Bronchial epithelial cell (primary cell): ENCODE measurements around the gene INPP5F. TPM values are rescaled to one million over a fixed set of nuclear protein-coding genes. Genes with fewer than 3 reads are reported as not detected.
"Not testable (repeated sequence)": the region's sequence is repeated elsewhere in the genome, so short reads cannot be mapped to it uniquely, and the experiment has no call there.

Experiments
- DNase-seq: peaks from one replicate; pipeline ENCODE4 v3.0.0-alpha.2; 2010; ENCODE audit warnings: low read depth
- FAIRE-seq: peaks from 2 replicates; lab custom pipeline; 2011; peaks lifted over from hg19 to GRCh38; lab: Jason Lieb, UNC
- H3K27me3 ChIP-seq: 2 replicates; pipeline ENCODE4 v1.5.1; 2011; ENCODE audit warnings: low read length; ENCODE audit not compliant: control insufficient read depth, insufficient read depth
- H3K36me3 ChIP-seq: 2 replicates; pipeline ENCODE4 v1.5.1; 2011; ENCODE audit warnings: low read length; ENCODE audit not compliant: control insufficient read depth, insufficient read depth
- H3K4me3 ChIP-seq: 2 replicates; pipeline ENCODE4 v1.5.1; 2011; ENCODE audit warnings: mild to moderate bottlenecking, low read depth, low read length, control low read depth
- total RNA-seq: library from RNA; depleted of rRNA; stranded (reverse); fragments of >200 nt; gene quantifications from 2 replicates; pipeline ENCODE4 v1.2.1, GENCODE V29; 2014
- TF ChIP-seq, protein P1 (sequence below): IDR thresholded peaks from 2 replicates; pipeline ENCODE4 v1.5.1; 2011; ENCODE audit warnings: mild to moderate bottlenecking, moderate library complexity, low read length, control low read depth, inconsistent platforms; ENCODE audit not compliant: insufficient read depth, severe bottlenecking

INPP5F gene
- total RNA-seq, 1 donor from 2014 or later, result 11.6 TPM

DNA sequence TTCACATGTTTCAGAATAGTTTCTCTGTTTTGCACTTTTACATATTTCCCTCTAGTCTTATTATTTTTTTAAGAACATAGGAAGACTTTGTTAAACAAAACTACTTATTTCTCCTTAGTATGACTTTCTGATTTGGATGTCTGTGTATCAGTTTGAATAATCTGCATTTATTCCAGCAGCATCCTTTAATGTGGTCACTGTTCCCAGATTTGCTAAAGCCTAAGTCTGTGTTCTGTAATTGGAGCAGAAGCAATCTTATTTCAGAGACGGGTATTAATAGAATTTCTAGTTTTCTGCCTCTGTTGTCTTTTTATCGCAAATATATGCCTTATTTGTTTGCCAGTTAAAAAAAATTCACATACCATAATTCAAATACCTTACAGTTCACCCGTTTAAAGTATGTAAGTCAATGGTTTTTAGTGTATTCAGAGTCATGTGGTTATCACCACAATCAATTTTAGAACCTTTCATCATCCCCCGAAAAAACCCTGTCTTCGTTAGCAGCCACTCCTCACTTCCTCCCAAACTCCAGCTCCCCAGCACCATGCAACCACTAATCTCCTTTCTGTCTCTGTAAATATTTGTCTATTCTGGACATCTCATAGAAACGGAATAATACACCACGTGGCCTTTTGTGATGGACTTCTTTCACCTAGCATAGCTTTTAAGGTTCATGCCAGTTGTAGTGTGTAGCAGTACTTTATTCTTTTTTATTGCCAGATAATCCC lies 58.7 kb downstream of the INPP5F start:
- DNase-seq (no peak), FAIRE-seq (no peak)
- Histone ChIP-seq H3K27me3 (no peaks in the 10 kb centered on the region), H3K36me3 (no peaks in the 10 kb centered on the region), H3K4me3 (no peak overlapping the region)
- TF ChIP-seq, protein P1, sequence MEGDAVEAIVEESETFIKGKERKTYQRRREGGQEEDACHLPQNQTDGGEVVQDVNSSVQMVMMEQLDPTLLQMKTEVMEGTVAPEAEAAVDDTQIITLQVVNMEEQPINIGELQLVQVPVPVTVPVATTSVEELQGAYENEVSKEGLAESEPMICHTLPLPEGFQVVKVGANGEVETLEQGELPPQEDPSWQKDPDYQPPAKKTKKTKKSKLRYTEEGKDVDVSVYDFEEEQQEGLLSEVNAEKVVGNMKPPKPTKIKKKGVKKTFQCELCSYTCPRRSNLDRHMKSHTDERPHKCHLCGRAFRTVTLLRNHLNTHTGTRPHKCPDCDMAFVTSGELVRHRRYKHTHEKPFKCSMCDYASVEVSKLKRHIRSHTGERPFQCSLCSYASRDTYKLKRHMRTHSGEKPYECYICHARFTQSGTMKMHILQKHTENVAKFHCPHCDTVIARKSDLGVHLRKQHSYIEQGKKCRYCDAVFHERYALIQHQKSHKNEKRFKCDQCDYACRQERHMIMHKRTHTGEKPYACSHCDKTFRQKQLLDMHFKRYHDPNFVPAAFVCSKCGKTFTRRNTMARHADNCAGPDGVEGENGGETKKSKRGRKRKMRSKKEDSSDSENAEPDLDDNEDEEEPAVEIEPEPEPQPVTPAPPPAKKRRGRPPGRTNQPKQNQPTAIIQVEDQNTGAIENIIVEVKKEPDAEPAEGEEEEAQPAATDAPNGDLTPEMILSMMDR, result no peak

DNA sequence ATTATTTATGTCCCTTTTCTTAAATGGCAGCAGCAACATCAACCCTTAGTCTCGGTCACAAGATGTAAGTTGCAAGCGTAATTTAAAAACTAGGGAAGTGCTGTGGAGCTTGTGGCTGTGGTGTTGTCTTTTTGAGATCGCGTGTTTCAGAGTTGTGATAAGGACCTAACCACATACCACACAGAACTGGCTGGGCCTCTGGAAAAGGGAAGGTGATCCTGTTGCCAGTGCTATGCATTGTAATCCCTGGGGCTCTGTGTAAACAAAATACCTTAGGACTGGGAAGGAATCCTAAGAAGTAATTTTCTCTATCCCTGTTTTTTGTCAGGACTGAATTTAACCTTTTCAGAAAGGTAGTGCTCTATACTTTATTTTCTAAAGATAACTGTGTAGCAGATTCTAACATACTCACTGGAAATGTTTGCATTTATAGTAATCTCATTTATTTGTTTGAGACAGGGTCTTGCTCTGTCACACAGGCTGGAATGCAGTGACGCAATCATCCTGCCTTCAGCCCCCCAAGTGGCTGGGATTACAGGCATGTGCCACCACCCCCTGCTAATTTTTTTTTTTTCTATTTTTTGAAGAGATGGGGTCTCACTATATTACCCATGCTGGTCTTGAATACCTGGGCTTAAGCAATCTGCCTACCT lies 60.4 kb downstream of the INPP5F start:
- TF ChIP-seq, protein P1, result no peak
- DNase-seq (no peak), FAIRE-seq (no peak)

DNA sequence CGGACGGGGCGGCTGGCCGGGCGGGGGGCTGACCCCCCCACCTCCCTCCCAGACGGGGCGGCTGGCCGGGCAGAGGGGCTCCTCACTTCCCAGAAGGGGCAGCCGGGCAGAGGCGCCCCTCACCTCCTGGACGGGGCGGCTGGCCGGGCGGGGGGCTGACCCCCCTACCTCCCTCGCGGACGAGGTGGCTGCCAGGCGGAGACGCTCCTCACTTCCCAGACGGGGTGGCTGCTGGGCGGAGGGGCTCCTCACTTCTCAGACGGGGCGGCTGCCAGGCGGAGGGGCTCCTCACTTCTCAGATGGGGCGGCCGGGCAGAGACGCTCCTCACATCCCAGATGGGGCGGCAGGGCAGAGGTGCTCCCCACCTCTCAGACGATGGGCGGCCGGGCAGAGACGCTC lies 69.3 kb downstream of the INPP5F start:
- not testable (repeated sequence) for DNase-seq, H3K36me3 ChIP-seq, H3K27me3 ChIP-seq, H3K4me3 ChIP-seq, FAIRE-seq

More for the DNA sequence above, 60.4 kb downstream of the INPP5F start:
- Histone ChIP-seq H3K4me3 (no peak overlapping the region), H3K36me3 (no peaks in the 10 kb centered on the region), H3K27me3 (no peaks in the 10 kb centered on the region)

DNA sequence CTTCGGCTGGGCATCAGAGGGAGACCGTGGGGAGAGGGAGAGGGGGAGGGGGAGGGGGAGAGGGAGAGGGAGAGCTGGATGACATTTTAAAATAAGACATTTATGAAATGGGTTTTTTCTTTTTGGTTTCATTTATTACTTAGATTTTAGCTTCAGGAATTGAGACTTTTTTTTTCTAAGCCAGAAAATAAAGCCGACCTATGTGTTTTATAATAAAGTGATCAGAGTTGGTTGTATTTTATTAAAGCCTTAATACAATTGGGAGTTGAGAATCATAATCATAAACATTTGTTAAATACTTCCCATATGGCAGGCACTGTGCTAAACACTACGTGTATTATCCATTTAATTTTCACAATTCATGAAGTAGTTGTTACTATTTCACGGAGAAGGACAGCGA lies 70.2 kb downstream of the INPP5F start:
- TF ChIP-seq, protein P1, result no peak
- H3K27me3 ChIP-seq, result no peaks in the 10 kb centered on the region
- DNase-seq (no peak), FAIRE-seq (no peak)
- H3K36me3 ChIP-seq, result peaks cover 1% of the 10 kb centered on the region
- no peak overlapping the region for H3K4me3 ChIP-seq

DNA sequence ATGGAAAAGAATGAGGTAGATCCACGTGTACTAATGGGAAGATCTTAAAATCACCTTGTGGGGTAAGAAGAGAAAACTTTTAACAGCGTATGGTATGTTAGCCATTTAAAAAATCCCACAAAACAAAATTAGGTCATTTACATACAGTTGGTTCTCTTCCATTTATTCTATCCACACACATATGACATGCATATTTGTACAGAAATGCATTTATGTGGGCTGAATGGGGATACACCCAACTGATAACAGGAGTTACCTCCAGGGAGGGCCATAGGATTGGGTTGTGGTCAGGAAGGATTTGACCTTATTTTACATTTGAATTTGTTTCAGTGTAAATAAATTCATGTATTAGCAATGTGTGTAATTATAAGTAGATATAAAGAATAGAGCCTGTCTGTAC lies 75.3 kb downstream of the INPP5F start:
- DNase-seq (no peak), FAIRE-seq (no peak)
- Histone ChIP-seq H3K27me3 (no peaks in the 10 kb centered on the region), H3K4me3 (no peak overlapping the region), H3K36me3 (peaks cover 1% of the 10 kb centered on the region)
- TF ChIP-seq, protein P1, result no peak

DNA sequence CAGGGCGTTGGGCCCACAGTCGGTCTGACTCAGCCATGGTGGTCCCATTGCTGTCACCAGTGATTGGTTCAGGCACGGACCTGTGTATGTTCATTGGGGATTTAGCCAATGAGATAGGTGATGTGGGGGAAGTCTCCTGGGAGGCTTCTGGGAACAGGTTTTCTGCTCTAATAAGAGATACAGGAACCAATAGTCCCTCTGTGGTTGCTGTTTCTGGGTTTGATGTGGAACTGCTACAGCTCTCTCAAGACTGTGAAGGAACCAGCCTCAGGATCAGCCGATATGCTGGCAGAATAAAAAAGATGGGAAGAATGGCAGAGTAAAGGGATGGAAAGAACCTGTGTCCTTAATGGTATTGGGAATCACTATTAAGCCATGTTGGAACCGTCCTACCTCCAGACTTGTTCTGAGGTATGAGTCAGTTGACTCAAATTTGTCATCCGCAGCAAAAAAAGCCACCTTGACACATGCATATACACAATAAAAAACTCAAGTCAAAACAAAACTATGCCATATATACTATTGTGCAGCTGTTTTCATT lies 76.2 kb downstream of the INPP5F start:
- TF ChIP-seq, protein P1, result no peak
- FAIRE-seq, result no peak
- Histone ChIP-seq H3K36me3 (peaks cover 1% of the 10 kb centered on the region), H3K27me3 (no peaks in the 10 kb centered on the region), H3K4me3 (no peak overlapping the region)
- DNase-seq, result no peak
